ENCODE data around the gene MCM9.
A peak's percentile ranks its signal among the peaks of the same experiment; 100 is the strongest.

GRCh38 chr6:118800394-118801071 is 134.4 kb downstream of the MCM9 start:
- TF ChIP-seq CTCF (IDR thresholded peaks at IDR 0.05) (peak; percentile 81 to 94 (median 88)), POLR2A (IDR thresholded peaks at IDR 0.05) (no peak)

Data from adrenal gland (tissue), 5 donors.